Measurements from ENCODE around the gene ATP8A1. TPM values are rescaled to one million over a fixed set of nuclear protein-coding genes. Genes with fewer than 3 reads are reported as not detected.

The ATP8A1 gene
- total RNA-seq, 2 donors from 2014 or later = 37.4 to 70.9 TPM

DNA sequence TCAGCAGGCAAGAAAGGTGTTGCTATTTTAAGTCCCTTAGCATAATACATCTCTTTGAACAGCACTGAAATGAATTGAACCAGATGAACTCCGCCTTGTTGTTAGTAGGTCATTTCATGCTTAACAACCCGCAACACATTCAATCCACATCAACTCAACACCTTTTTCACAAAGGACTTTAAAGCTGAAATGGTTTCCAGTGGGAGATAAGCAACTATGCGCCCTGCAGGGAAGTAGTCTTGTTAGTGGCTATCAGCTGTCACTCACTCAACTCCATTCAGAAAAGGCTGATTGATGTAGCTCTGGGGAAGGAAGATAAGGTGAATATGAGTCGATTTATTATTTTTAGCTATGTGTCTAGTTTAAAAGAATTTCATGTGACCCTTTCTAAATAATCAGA is 46.0 kb downstream of the ATP8A1 start:
- ATAC-seq (no peak), DNase-seq (no peak)
- intact Hi-C loops (cut with DNase I) = no loop called here
- Histone ChIP-seq H3K36me3 (replicated peaks in 1 of 2; ENCODE audit: insufficient read depth in 1 of 2, low read depth in 2 of 2) (no peaks in the 10 kb centered on the region), H3K4me1 (no peaks in the 10 kb centered on the region), H3K27me3 (no peaks in the 10 kb centered on the region), H3K9me3 (no peaks in the 10 kb centered on the region), H3K4me3 (no peak overlapping the region), H3K27ac (no peak overlapping the region)
- WGBS, 2 donors = 89 to 93% methylated on average over 4 of the region's 4 CpGs
- TF ChIP-seq POLR2A (IDR thresholded peaks at IDR 0.05) = no peak
- TF ChIP-seq, protein P1, sequence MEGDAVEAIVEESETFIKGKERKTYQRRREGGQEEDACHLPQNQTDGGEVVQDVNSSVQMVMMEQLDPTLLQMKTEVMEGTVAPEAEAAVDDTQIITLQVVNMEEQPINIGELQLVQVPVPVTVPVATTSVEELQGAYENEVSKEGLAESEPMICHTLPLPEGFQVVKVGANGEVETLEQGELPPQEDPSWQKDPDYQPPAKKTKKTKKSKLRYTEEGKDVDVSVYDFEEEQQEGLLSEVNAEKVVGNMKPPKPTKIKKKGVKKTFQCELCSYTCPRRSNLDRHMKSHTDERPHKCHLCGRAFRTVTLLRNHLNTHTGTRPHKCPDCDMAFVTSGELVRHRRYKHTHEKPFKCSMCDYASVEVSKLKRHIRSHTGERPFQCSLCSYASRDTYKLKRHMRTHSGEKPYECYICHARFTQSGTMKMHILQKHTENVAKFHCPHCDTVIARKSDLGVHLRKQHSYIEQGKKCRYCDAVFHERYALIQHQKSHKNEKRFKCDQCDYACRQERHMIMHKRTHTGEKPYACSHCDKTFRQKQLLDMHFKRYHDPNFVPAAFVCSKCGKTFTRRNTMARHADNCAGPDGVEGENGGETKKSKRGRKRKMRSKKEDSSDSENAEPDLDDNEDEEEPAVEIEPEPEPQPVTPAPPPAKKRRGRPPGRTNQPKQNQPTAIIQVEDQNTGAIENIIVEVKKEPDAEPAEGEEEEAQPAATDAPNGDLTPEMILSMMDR (IDR thresholded peaks at IDR 0.05) = no peak

DNA sequence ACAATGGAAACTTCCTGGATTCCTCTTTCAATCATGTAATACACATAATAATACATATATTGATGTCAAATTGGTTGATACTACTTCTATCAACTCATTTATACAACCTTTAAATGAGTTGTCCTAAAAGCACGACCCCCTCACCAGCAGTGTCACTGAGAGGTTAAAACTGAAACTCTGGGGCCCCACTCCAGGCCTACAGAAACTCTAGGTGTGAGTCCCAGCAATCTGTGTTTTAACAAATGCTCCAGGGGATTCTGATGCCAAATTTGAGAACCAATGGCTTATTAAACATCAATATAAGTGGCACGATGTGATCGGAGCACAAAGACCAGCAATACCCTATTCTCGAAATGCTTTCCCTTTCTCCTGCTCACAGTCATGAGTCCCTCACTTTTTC is 47.9 kb downstream of the ATP8A1 start:
- Histone ChIP-seq H3K4me1 (no peaks in the 10 kb centered on the region), H3K27ac (no peak overlapping the region), H3K36me3 (replicated peaks in 1 of 2; ENCODE audit: insufficient read depth in 1 of 2, low read depth in 2 of 2) (no peaks in the 10 kb centered on the region), H3K9me3 (no peaks in the 10 kb centered on the region), H3K27me3 (no peaks in the 10 kb centered on the region), H3K4me3 (no peak overlapping the region)
- intact Hi-C loops (cut with DNase I) = no loop called here
- no peak for ATAC-seq
- TF ChIP-seq, protein P1 (IDR thresholded peaks at IDR 0.05) = no peak
- TF ChIP-seq POLR2A (IDR thresholded peaks at IDR 0.05) = no peak
- no peak for DNase-seq
- 94 to 99% methylated on average over 4 of the region's 4 CpGs for WGBS, 2 donors

DNA sequence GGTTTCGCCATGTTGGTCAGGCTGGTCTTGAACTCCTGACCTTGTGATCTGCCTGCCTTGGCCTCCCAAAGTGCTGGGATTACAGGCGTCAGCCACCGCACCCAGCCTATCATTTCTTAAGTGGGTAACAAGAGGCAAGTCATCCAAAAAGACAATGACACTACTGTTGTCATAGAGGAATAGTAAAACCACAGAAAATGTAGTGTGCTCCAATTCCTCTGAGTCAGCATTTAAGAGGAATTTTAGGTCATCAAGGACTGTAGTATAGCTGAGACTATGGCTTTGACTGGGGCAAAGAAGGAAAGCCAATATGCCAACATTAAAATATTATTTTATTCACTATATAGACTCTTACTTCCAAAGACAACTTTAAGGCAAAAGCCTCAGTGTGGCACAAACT is 48.4 kb downstream of the ATP8A1 start:
- H3K27me3 ChIP-seq = no peaks in the 10 kb centered on the region
- H3K4me3 ChIP-seq = no peak overlapping the region
- no peak for ATAC-seq
- TF ChIP-seq, protein P1 (IDR thresholded peaks at IDR 0.05) = no peak
- no peak for TF ChIP-seq POLR2A (IDR thresholded peaks at IDR 0.05)
- H3K4me1 ChIP-seq = no peaks in the 10 kb centered on the region
- DNase-seq = no peak
- H3K36me3 ChIP-seq (replicated peaks in 1 of 2; ENCODE audit: insufficient read depth in 1 of 2, low read depth in 2 of 2) = no peaks in the 10 kb centered on the region
- intact Hi-C loops (cut with DNase I) = no loop called here
- 95 to 96% methylated on average over 3 of the region's 3 CpGs for WGBS, 2 donors
- no peak overlapping the region for H3K27ac ChIP-seq
- H3K9me3 ChIP-seq = no peaks in the 10 kb centered on the region

DNA sequence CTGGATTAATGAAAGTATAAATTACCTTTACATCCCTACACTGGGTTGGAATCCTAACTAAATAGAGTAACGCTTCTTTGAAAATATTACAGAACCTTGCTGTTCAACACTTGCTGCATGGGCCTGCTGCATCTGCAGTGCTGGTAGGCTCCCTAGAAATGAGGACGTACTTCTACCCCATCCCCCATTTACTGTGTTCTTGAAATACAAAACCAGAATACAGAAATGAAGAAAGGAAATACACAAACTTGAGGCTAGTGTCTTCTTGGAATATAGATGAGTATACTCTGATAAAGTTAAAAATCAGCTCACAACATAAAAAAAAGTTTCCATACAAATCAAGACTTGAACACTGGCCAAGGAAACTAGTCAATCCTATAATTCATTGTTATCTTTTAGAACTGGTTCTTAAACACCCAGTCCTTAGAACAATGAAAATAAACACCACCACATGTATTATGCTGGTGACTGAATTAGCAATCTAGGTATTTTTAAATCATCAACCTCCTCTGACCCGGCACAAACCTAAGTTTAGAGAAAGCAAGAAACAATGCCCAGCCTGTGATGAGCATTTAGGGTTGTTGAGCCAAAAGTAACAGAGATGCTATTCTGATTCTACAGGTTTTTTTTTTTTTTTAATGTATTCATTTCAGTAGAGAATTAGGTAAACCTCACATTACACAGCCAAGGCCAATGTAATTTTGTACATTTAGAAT is 49.7 kb downstream of the ATP8A1 start:
- ATAC-seq (no peak), DNase-seq (no peak)
- no peaks in the 10 kb centered on the region for H3K36me3 ChIP-seq (replicated peaks in 1 of 2; ENCODE audit: insufficient read depth in 1 of 2, low read depth in 2 of 2)
- no peak for TF ChIP-seq POLR2A (IDR thresholded peaks at IDR 0.05)
- TF ChIP-seq, protein P1 (IDR thresholded peaks at IDR 0.05) = no peak
- H3K9me3 ChIP-seq = no peaks in the 10 kb centered on the region
- H3K4me1 ChIP-seq = no peaks in the 10 kb centered on the region
- no peak overlapping the region for H3K4me3 ChIP-seq
- intact Hi-C loops (cut with DNase I) = no loop called here
- 68 to 73% methylated on average over 3 of the region's 3 CpGs for WGBS, 2 donors
- no peak overlapping the region for H3K27ac ChIP-seq
- H3K27me3 ChIP-seq = no peaks in the 10 kb centered on the region

DNA sequence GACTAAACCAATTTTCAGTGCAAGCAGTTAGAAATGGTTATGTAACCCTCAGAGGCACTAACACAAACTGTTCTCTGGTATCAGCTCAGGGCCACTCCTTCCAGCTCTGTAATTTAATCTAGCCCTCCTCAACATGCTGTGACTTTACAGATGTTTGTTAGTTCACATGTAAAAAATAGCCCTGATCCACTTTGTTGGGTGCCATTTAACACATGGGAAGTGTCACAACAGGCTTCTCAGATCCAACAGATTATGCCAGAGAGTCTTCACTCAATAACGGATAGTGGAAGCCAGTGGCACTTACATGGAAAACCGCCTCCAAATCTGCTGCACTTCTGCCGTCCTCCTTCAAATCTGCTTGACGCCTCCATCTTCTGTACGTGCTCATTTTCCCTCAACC is 51.6 kb downstream of the ATP8A1 start:
- WGBS, 2 donors = 74 to 88% methylated on average over 5 of the region's 5 CpGs
- H3K36me3 ChIP-seq (replicated peaks in 1 of 2; ENCODE audit: insufficient read depth in 1 of 2, low read depth in 2 of 2) = no peaks in the 10 kb centered on the region
- ATAC-seq (no peak), DNase-seq (no peak)
- no peaks in the 10 kb centered on the region for H3K27me3 ChIP-seq
- H3K9me3 ChIP-seq = no peaks in the 10 kb centered on the region
- no peaks in the 10 kb centered on the region for H3K4me1 ChIP-seq
- intact Hi-C loops (cut with DNase I) = no loop called here
- no peak overlapping the region for H3K4me3 ChIP-seq
- TF ChIP-seq, protein P1 (IDR thresholded peaks at IDR 0.05) = no peak
- TF ChIP-seq POLR2A (IDR thresholded peaks at IDR 0.05) = no peak
- no peak overlapping the region for H3K27ac ChIP-seq

All from body of pancreas (tissue), 4 donors.